ENCODE data around the gene GDA. TPM values are rescaled to one million over a fixed set of nuclear protein-coding genes. Genes with fewer than 3 reads are reported as not detected.

The GDA gene
- total RNA-seq, 4 donors from 2014 or later = 4.8 to 26.6 TPM; not detected in 2

DNA sequence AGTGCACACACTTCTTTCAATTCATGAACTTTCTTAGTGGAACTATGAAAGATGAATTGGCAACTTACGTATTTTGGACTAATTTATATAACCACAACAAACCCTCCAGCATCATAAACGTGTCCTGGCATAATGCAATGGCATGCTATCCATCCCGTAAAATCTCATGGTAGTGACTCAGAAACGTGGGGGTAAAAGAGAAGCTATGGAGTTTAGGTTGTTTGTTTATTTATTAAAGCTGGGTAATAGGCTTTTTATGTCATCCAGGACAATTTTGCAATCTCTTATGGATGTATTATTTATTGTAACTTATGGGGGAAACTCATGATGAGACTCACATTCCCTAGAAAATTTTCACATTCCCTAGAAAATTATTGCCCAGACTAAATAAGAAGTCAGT lies 106.3 kb downstream of the GDA start:
- Histone ChIP-seq H3K4me3 (no peak overlapping the region), H3K27me3 (no peaks in the 10 kb centered on the region), H3K36me3 (no peaks in the 10 kb centered on the region), H3K4me1 (no peaks in the 10 kb centered on the region), H3K9me3 (no peaks in the 10 kb centered on the region), H3K27ac (no peak overlapping the region)
- DNase-seq = no peak
- no peak for TF ChIP-seq POLR2A (IDR thresholded peaks at IDR 0.05)
- TF ChIP-seq, protein P1, sequence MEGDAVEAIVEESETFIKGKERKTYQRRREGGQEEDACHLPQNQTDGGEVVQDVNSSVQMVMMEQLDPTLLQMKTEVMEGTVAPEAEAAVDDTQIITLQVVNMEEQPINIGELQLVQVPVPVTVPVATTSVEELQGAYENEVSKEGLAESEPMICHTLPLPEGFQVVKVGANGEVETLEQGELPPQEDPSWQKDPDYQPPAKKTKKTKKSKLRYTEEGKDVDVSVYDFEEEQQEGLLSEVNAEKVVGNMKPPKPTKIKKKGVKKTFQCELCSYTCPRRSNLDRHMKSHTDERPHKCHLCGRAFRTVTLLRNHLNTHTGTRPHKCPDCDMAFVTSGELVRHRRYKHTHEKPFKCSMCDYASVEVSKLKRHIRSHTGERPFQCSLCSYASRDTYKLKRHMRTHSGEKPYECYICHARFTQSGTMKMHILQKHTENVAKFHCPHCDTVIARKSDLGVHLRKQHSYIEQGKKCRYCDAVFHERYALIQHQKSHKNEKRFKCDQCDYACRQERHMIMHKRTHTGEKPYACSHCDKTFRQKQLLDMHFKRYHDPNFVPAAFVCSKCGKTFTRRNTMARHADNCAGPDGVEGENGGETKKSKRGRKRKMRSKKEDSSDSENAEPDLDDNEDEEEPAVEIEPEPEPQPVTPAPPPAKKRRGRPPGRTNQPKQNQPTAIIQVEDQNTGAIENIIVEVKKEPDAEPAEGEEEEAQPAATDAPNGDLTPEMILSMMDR (IDR thresholded peaks at IDR 0.05) = no peak
- intact Hi-C loops (cut with DNase I; ENCODE audit: low total_unique reads) = no loop called here

DNA sequence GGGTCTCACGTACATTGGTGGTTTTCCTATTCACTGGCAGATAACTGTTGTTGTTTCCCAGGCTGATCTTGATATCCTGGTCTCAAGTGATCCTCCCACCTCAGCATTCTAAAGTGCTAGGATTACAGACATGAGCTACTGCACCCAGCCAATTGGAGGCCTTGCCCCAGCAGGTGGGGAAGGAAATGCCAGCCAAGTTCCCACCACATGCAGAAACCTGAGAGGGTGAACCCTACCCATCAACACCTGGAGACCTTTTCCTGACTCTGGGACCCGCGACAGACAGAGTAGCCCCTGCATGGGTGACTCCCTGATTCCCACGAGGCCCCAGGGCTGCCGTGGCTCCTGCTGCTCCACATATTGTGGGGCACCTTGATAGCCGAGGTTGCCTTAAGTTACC lies 107.7 kb downstream of the GDA start:
- no peaks in the 10 kb centered on the region for H3K9me3 ChIP-seq
- DNase-seq = no peak
- no peak overlapping the region for H3K27ac ChIP-seq
- TF ChIP-seq POLR2A (IDR thresholded peaks at IDR 0.05) = no peak
- TF ChIP-seq, protein P1 (IDR thresholded peaks at IDR 0.05) = no peak
- H3K27me3 ChIP-seq = no peaks in the 10 kb centered on the region
- intact Hi-C loops (cut with DNase I; ENCODE audit: low total_unique reads) = no loop called here
- H3K4me3 ChIP-seq = no peak overlapping the region
- H3K36me3 ChIP-seq = no peaks in the 10 kb centered on the region
- H3K4me1 ChIP-seq = no peaks in the 10 kb centered on the region

DNA sequence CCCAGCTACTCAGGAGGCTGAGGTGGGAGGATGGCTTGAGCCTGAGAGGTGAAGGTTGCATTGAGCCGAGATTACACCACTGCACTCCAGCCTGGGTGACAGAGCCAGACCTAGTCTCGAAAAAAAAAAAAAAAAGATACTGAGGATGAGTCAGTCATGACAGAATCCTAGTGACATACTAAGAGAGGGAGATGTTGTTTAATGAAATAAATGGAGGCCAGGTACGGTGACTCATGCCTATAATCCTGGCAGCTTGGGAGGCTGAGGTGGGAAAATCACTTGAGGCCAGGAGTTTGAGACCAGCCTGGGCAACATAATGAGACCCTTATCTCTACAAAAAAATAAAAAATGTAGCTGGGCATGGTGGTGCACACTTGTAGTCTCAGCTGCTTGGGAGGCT lies 108.6 kb downstream of the GDA start:
- intact Hi-C loops (cut with DNase I; ENCODE audit: low total_unique reads) = no loop called here

DNA sequence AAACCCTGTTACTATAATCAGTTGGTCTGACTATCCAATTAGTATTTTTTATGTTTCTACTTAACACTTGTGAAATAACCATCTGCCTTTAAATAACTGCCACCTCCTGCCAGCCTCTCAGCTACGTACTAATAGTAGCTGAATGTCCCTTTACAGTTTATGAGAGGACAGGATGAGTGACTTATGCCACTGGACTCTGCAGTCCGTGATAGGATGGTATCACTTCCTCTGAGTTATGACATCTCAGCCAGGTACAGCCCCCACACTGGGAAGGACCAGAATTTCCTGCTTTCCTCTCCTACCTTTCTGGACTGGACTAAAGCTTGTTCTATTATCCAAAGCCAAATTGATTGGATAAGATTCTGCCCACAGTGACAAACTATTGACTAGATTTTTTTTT lies 112.8 kb downstream of the GDA start:
- H3K4me3 ChIP-seq = no peak overlapping the region
- TF ChIP-seq, protein P1 (IDR thresholded peaks at IDR 0.05) = no peak
- TF ChIP-seq POLR2A (IDR thresholded peaks at IDR 0.05) = no peak
- H3K27me3 ChIP-seq = no peaks in the 10 kb centered on the region
- H3K36me3 ChIP-seq = no peaks in the 10 kb centered on the region
- no peaks in the 10 kb centered on the region for H3K9me3 ChIP-seq
- no peak for DNase-seq
- no peaks in the 10 kb centered on the region for H3K4me1 ChIP-seq
- H3K27ac ChIP-seq = no peak overlapping the region
- intact Hi-C loops (cut with DNase I; ENCODE audit: low total_unique reads) = no loop called here

More for the DNA sequence above, 108.6 kb downstream of the GDA start:
- no peak overlapping the region for H3K4me3 ChIP-seq
- H3K36me3 ChIP-seq = no peaks in the 10 kb centered on the region
- no peaks in the 10 kb centered on the region for H3K4me1 ChIP-seq
- no peak for TF ChIP-seq POLR2A (IDR thresholded peaks at IDR 0.05)
- TF ChIP-seq, protein P1 (IDR thresholded peaks at IDR 0.05) = no peak
- no peak for DNase-seq
- H3K27ac ChIP-seq = no peak overlapping the region
- no peaks in the 10 kb centered on the region for H3K27me3 ChIP-seq
- H3K9me3 ChIP-seq = no peaks in the 10 kb centered on the region

DNA sequence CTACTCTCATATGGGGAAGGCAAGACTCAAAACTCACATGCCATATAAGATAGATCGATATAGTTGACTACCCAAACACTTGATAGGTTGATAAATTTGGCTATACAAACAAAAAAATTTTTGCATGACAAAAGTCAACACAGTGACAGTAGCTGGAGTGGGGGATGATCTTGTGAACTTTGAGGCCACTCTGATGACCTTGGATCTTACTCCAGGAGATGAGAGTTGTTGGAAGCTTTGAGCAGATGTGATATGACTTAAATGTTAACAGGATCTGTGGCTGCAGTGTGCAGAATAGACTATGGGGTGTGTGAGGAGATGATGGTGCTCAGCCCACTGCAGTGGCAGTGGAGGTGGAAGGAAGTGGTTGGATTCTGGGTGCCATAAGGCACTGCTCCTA lies 114.3 kb downstream of the GDA start:
- Histone ChIP-seq H3K27me3 (no peaks in the 10 kb centered on the region), H3K36me3 (no peaks in the 10 kb centered on the region), H3K27ac (no peak overlapping the region), H3K4me3 (no peak overlapping the region), H3K4me1 (no peaks in the 10 kb centered on the region), H3K9me3 (no peaks in the 10 kb centered on the region)
- no peak for DNase-seq
- no peak for TF ChIP-seq POLR2A (IDR thresholded peaks at IDR 0.05)
- TF ChIP-seq, protein P1 (IDR thresholded peaks at IDR 0.05) = no peak
- intact Hi-C loops (cut with DNase I; ENCODE audit: low total_unique reads) = no loop called here

Data from uterus (tissue), 4 donors.